Measurements from ENCODE around the gene TMEM53. TPM values are rescaled to one million over a fixed set of nuclear protein-coding genes. Genes with fewer than 3 reads are reported as not detected.

TMEM53 gene
- total RNA-seq, 1 donor, result 12.7 TPM

DNA sequence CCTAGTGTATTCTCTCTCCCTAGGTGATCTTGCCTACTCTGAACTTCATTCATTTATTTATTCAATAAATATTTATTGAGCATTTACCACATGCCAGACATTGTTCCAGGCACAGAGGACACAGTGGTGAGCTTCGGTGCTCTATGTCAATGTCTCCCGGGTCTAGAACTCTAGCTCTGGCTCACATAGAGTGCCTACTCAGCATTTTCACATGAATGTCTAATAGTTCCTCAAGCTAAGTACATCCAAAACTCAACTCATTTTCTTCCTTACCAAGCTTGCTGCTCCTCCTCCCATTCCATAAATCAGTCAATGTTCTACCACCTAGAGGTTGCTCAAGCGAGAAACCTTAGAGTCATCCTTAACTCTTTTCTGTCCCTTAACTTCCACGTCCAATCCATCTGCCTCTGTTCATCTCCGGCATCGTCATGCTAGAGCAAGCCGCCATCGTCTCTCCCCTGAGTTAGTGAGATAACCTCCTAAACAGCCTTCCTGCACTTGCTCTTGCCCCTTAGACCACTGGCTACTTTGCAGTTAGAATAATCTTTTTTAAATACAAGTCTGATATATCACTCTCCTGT is 67.5 kb downstream of the TMEM53 start:
- DNase-seq (ENCODE audit: low read depth in 2 of 3, low spot score in 2 of 3), result no peak

DNA sequence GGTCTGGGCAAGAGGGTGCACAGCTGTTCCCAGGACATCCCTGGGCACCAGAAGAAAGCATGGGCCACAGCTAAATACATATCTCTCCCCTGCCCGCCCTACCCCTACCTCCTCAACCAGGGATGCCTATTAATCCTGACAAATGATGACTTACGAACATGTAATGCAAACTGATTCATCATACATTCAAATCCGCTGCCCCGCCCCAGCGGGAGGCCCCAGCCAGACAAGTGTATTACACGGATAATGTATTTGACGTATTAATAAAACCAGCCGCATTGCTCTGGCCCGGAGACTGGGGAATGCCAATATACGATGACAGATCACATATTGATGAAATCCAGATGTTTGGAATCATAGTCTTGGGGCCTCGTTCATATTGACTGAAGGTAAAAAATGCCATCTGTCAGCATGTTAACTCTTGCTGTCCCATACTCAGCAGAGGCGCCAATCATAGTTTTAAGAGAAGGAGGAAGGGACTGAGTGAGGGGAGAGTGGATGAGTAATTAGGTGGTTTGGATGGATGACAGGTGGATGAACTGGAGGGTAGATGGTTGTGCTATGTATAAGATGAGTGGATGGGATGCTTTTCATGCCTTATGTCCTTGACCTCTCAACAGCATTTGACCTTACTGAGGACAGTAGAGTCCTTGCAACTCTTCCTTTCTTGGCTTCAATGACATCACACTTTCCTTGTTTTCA is 68.2 kb downstream of the TMEM53 start:
- no peak for DNase-seq (ENCODE audit: low read depth in 2 of 3, low spot score in 2 of 3)

DNA sequence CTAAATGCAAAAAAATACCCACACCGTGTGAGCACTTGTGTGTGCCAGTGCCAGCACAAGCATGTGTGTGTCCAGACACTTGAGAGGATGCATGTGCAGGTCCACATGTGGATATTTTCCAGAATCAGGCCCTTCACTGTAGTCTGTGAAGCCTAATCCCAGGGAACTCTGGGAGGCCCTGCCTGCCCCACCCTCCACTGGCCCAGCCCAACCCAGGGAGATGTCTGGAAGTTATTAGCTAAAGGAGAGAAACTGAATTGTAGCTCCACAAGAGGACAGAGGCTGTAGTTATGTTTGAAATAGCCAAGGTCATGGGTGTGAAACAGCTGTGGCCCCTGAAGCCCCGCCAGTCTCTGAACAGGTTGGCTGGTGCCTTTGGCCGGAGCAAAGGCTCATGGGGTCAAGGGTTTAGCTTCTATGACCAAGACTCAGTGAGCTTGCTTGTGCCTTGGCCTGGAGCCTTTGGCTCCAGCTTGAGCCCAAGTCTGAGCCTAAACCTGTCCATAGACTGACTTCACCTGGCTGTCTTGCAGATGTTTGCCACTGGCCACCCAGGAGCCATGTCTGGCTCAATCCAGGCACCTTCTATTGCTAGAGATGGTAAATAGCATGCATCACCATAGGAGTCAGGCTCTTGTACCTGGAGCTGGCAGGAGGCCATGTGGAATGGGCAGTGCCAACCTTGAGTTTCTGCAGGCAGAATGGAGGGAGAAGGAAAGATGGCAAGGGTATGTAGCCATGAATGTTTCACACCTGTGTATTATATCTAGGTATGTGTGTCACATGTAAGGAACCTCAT is 69.9 kb downstream of the TMEM53 start:
- no peak for DNase-seq (ENCODE audit: low read depth in 2 of 3, low spot score in 2 of 3)

DNA sequence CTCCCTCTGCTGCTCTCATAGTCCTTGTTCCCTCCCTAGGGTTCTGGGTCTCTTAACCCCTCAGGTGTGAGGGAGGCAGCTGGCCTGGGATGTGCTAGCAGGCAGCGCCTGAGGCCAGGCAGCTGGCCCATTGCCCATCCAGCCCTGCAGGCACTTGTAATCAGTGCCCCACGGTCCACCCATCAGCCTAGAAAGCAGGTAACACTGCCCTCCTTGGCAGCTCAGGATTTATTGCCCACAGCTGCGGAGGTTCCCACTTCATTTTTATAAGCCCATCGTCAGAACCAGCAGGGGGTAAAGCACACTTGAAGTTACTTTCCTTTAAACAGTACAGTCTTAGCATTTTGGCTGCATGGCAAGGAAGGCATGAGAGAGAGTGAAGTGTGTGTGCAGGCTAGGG is 70.6 kb downstream of the TMEM53 start:
- DNase-seq (ENCODE audit: low read depth in 2 of 3, low spot score in 2 of 3), result peak in 1 of 3 donors; percentile 33

Small RNAs within 50 kb of the gene (small RNA-seq; reads per million reads assigned to genes)
- gene RNU5F-1, result 168 reads per million, percentile 98 among the genes with 10 or more reads in this experiment

Other genes with a start within 250 kb of the TMEM53 start
- 339 TPM for gene ARMH1, start 233 bp upstream of the TMEM53 start, total RNA-seq
- not detected for gene RNU5D-1, start 56.7 kb upstream of the TMEM53 start, total RNA-seq
- 3.0 TPM for gene KIF2C, start 65.4 kb upstream of the TMEM53 start, total RNA-seq
- 3,219 TPM for gene RPS8, start 101.1 kb upstream of the TMEM53 start, total RNA-seq
- 0.27 TPM for gene BEST4, start 113.7 kb upstream of the TMEM53 start, total RNA-seq
- gene PLK3, start 125.9 kb upstream of the TMEM53 start, total RNA-seq, result 48.5 TPM
- gene DYNLT4, start 132.9 kb upstream of the TMEM53 start, total RNA-seq, result 2.2 TPM
- gene BTBD19, start 134.0 kb upstream of the TMEM53 start, total RNA-seq, result 3.5 TPM
- gene PTCH2, start 168.8 kb upstream of the TMEM53 start, total RNA-seq, result 0.27 TPM

All from hematopoietic multipotent progenitor cell (in vitro differentiated cells).